Mucosa of descending colon (tissue), 3 donors: Measurements from ENCODE around the gene KISS1R. TPM values are rescaled to one million over a fixed set of nuclear protein-coding genes. Genes with fewer than 3 reads are reported as not detected.

ENCODE experiments used
- ATAC-seq: fragments of 200-7000 bp; cut with Tn5 transposase; one replicate; pipeline ENCODE4 v1.9.1; 2020; ENCODE audit warnings: mild to moderate bottlenecking, moderate library complexity
- DNase-seq, 3 donors: peaks; one replicate each; pipeline ENCODE4 v3.0.0-alpha.2; 2020
- H3K36me3 ChIP-seq: fragments of 200-600 bp; one replicate; pipeline ENCODE4 v1.8.0; 2021; ENCODE audit warnings: low read depth, mild to moderate bottlenecking
- H3K4me1 ChIP-seq: fragments of 200-600 bp; one replicate; pipeline ENCODE4 v1.8.0; 2021; ENCODE audit warnings: low read depth, mild to moderate bottlenecking
- H3K4me3 ChIP-seq: fragments of 200-600 bp; one replicate; pipeline ENCODE4 v1.8.0; 2021; ENCODE audit warnings: mild to moderate bottlenecking
- H3K9me3 ChIP-seq: fragments of 200-600 bp; one replicate; pipeline ENCODE4 v1.8.0; 2021; ENCODE audit warnings: mild to moderate bottlenecking
- intact Hi-C, 2 donors: fragments of 100-400 bp; cut with DNase I in 1 of 2; cut with micrococcal nuclease in 1 of 2; formaldehyde crosslinking; loops; one replicate each; pipeline versions ENCODE4 v1.11.0 to v1.11.1; 2022; cut with DNase I, micrococcal nuclease
- total RNA-seq, 3 donors: library from RNA; stranded (reverse); fragmentation: NEBNext Ultra II Directional in 2 of 3; extraction: Animal tissue kit (Norgen Biotek cat#: 25700) in 2 of 3; gene quantifications; one replicate each; pipeline versions ENCODE4 v1.2.1 to v1.2.4, GENCODE V29; 2021 to 2023
- TF ChIP-seq, protein P1 (sequence below): fragments of 200-600 bp; IDR thresholded peaks from one replicate; pipeline ENCODE4 v1.8.0; 2022; ENCODE audit warnings: antibody characterized with exemption, mild to moderate bottlenecking
- donor health status: DM: no; HTN: no; CAD: no; lungs with moderate emphysema.
- donor health status: DM: no; HTN: no; CAD: no.
- donor health status: DM: no; HTN: yes; CAD: no.

Gene KISS1R
- total RNA-seq, 3 donors from 2014 or later: not detected

DNA sequence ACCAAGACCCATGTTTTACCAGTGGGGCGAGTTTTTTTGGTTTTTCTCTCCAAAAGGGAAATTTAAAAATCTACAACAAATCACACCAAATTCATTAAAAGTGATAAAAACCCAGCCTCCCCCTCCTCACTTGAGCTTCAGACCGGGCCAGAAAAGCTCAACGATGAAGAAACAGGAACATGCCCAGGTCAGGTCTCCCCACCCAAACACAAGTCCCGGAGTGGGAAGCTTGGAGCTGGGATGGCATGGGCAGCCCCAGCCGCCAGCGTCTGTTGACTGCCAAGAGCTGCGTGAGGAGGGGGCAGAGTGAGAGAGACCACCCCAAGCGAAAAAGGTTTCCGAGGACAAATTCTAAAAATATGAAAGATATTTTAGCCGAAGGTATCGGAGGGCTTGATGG, 20.1 kb upstream of the KISS1R start:
- no peaks in the 10 kb centered on the region for H3K9me3 ChIP-seq
- H3K4me3 ChIP-seq: no peak overlapping the region
- TF ChIP-seq, protein P1, sequence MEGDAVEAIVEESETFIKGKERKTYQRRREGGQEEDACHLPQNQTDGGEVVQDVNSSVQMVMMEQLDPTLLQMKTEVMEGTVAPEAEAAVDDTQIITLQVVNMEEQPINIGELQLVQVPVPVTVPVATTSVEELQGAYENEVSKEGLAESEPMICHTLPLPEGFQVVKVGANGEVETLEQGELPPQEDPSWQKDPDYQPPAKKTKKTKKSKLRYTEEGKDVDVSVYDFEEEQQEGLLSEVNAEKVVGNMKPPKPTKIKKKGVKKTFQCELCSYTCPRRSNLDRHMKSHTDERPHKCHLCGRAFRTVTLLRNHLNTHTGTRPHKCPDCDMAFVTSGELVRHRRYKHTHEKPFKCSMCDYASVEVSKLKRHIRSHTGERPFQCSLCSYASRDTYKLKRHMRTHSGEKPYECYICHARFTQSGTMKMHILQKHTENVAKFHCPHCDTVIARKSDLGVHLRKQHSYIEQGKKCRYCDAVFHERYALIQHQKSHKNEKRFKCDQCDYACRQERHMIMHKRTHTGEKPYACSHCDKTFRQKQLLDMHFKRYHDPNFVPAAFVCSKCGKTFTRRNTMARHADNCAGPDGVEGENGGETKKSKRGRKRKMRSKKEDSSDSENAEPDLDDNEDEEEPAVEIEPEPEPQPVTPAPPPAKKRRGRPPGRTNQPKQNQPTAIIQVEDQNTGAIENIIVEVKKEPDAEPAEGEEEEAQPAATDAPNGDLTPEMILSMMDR: no peak
- DNase-seq (no peak), ATAC-seq (no peak)
- peaks cover 5% of the 10 kb centered on the region for H3K4me1 ChIP-seq
- no peaks in the 10 kb centered on the region for H3K36me3 ChIP-seq
- intact Hi-C loops: no loop called here

DNA sequence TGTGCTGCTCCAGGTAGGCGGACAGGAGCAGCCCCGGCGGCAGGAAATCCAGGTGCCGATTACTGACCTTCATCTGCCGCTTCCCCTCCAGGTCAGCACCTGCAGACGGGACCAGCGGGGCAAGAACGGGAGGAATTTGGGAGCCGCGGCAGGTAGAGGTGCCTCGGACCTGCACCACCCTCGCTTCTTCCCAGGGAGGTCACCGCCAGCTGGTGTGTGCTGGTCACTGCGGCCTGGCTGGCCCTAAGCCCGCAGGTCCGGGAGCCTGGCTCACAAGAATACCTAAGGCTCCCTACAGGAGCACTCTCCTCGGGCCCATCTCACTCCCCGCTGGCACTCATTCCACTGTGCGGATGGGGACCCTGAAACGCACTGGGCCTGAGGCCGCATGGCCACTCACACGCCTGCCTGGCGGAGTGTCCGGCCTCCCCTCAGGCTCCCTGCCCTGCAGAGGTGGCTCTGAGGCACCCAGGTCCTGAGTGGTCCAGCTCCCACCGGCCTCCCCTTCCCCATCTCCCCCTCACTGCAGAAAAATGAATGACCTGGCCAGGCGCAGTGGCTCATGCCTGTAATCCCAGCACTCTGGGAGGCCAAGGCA, 19.6 kb upstream of the KISS1R start:
- ATAC-seq: no peak
- intact Hi-C loops: no loop called here
- Histone ChIP-seq H3K4me1 (peaks cover 5% of the 10 kb centered on the region), H3K4me3 (no peak overlapping the region), H3K36me3 (no peaks in the 10 kb centered on the region), H3K9me3 (no peaks in the 10 kb centered on the region)
- DNase-seq: no peak
- TF ChIP-seq, protein P1: no peak

DNA sequence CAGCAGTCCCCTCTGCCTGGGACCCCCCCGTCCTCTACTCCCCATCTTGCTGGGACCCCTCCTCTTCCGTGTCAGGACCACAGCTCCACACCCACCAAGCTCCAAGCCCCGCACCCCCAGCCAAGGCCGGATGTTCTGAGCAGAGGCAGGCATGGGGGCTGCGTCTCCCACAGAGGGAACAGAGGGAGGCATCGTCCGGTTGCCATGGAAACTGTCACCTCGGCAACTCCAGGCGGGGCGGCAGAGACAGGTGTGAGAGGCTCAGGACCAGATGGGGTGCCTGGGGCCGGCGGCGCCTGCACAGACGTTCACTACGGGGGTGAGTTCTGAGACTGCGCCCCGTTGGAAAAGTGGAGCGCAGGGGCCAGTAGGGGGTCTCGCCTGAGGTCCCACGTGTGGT, 18.5 kb upstream of the KISS1R start:
- no peak overlapping the region for H3K4me3 ChIP-seq
- ATAC-seq (no peak), DNase-seq (peak in 1 of 3 donors; percentile 70)
- no peaks in the 10 kb centered on the region for H3K9me3 ChIP-seq
- peaks cover 2% of the 10 kb centered on the region for H3K4me1 ChIP-seq
- TF ChIP-seq, protein P1: no peak
- intact Hi-C loops: no loop called here
- no peaks in the 10 kb centered on the region for H3K36me3 ChIP-seq

DNA sequence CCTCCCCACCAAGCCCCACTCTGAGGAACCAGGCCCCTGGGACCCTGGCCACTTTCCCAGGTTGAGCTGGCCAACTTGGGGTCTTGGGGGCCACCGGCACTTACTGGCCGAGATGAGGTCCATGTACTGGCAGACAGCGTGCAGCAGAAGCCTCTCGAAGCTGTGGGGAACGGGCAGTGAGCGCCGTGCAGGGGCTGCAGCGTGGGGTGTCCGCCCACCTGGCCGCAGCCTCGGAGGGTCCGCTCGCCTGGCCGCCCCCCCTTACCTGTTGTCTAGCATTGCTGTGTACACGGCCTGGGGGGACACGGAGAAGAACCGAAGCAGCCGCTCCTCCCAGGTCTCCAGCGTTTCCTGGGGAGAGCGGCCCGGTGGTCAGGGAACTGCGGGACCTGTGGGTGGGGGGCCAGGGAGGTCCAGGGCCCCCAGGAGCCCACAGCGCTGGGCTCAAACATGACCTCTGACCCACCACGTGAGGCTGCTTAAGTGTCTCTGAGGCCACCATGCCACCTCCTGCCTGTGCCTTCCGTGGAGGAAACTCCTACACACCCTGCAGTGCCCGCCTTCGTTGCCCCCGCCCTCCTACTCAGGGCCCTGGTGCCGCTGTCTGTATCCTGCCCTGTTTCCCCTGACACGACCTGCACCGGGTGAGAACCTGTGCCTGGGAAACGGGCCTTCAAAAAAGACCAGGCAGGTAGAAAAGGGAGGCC, 17.6 kb upstream of the KISS1R start:
- no peaks in the 10 kb centered on the region for H3K36me3 ChIP-seq
- H3K4me1 ChIP-seq: peaks cover 2% of the 10 kb centered on the region
- H3K4me3 ChIP-seq: no peak overlapping the region
- TF ChIP-seq, protein P1: no peak
- ATAC-seq: no peak
- H3K9me3 ChIP-seq: no peaks in the 10 kb centered on the region
- intact Hi-C loops: no loop called here
- DNase-seq: no peak

DNA sequence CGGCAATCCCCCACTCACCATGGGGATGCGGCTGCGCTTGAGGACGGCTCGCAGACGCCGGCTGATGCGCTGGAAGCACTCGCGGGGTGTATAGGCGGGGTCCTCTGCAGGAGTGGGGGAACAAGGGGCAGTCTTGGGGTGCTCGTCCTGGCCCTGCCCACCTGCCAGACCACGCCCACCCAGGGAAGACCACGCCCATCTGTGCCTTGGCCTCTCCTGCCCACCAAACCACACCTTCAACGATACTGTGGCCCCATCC, 17.2 kb upstream of the KISS1R start:
- ATAC-seq (no peak), DNase-seq (no peak)
- Histone ChIP-seq H3K36me3 (no peaks in the 10 kb centered on the region), H3K9me3 (no peaks in the 10 kb centered on the region), H3K4me3 (no peak overlapping the region), H3K4me1 (peaks cover 2% of the 10 kb centered on the region)
- TF ChIP-seq, protein P1: no peak
- intact Hi-C loops: no loop called here
